Liver (tissue), 3 donors: ENCODE data around the gene SMURF2.

ENCODE experiments used
- EGR1 ChIP-seq, 2 donors: IDR thresholded peaks; 2 replicates each; pipeline ENCODE4 v1.6.1; 2016 to 2018; ENCODE audit warnings: antibody characterized with exemption in 2 of 2, low read depth in 2 of 2
- FOXA1 ChIP-seq: IDR thresholded peaks from 2 replicates; pipeline ENCODE4 v1.6.1; 2016; ENCODE audit warnings: antibody characterized with exemption
- FOXA2 ChIP-seq: IDR thresholded peaks from 2 replicates; pipeline ENCODE4 v1.6.1; 2016; ENCODE audit warnings: antibody characterized with exemption
- GABPA ChIP-seq, 2 donors: IDR thresholded peaks in 1 of 2; conservative IDR thresholded peaks in 1 of 2; 2 replicates each; pipeline ENCODE4 v1.6.1; 2016; ENCODE audit warnings: antibody characterized with exemption in 2 of 2, mild to moderate bottlenecking in 1 of 2, moderate library complexity in 1 of 2
- JUND ChIP-seq, 2 donors: IDR thresholded peaks; 2 replicates each; pipeline ENCODE4 v1.6.1; 2016; ENCODE audit warnings: antibody characterized with exemption in 2 of 2
- RAD21 ChIP-seq, 2 donors: IDR thresholded peaks; 2 replicates each; pipeline ENCODE4 v1.6.1; 2016; ENCODE audit warnings: antibody characterized with exemption in 2 of 2, mild to moderate bottlenecking in 2 of 2
- RXRA ChIP-seq, 2 donors: IDR thresholded peaks; 2 replicates each; pipeline ENCODE4 v1.6.1; 2017 to 2018; ENCODE audit warnings: antibody characterized with exemption in 2 of 2, mild to moderate bottlenecking in 1 of 2
- TAF1 ChIP-seq: conservative IDR thresholded peaks from 2 replicates; pipeline ENCODE4 v1.6.1; 2016; ENCODE audit warnings: antibody characterized with exemption, mild to moderate bottlenecking
- YY1 ChIP-seq: IDR thresholded peaks from 2 replicates; pipeline ENCODE4 v1.6.1; 2016; ENCODE audit warnings: antibody characterized with exemption, mild to moderate bottlenecking
- TF ChIP-seq, protein P1 (sequence below): fragments of 150-350 bp; IDR thresholded peaks from 2 replicates; pipeline ENCODE4 v1.5.1; 2017; ENCODE audit warnings: improper control_type of control experiment, low read depth, low read length; ENCODE audit not compliant: missing input control
- TF ChIP-seq, protein P2 (sequence below): IDR thresholded peaks from 2 replicates; pipeline ENCODE4 v1.6.1; 2016; ENCODE audit warnings: antibody characterized with exemption
- TF ChIP-seq, protein P3 (sequence below): IDR thresholded peaks from 2 replicates; pipeline ENCODE4 v1.6.1; 2016; ENCODE audit warnings: antibody characterized with exemption
- TF ChIP-seq, protein P4 (sequence below): IDR thresholded peaks from 2 replicates; pipeline ENCODE4 v1.6.1; 2016; ENCODE audit warnings: antibody characterized with exemption, mild to moderate bottlenecking
- donor health status: healthy.
- donor health status: healthy.

DNA sequence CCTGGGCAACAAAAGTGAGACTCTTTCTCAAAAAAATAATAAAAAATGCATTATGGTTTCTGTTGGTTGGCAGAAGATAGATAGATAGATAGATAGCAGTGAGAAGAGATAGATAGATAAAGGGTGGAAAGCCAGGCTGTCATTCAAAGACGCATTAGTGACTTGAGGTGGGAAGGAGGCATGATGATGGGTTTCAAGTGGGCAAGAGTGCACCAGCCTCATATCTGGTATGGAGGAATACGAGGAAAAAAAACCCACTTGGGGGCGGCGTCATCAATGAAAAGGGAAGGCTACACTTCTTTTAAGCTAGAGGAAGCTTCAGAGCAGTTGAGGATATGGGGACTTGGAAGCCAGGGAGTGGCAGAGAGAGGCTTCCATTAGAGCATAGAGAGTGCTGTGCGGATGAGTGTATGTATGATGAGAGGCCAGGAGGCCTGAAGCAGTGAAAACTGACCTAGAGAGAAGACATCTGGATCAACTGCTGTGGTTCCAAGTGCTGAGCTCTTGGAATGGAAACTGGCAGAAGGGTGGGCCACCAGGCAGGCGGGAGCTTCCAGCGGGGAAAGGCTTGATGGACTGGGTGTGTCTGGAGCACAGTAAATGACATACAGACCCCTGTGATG lies 123.5 kb downstream of the SMURF2 start:
- TF ChIP-seq, protein P1, sequence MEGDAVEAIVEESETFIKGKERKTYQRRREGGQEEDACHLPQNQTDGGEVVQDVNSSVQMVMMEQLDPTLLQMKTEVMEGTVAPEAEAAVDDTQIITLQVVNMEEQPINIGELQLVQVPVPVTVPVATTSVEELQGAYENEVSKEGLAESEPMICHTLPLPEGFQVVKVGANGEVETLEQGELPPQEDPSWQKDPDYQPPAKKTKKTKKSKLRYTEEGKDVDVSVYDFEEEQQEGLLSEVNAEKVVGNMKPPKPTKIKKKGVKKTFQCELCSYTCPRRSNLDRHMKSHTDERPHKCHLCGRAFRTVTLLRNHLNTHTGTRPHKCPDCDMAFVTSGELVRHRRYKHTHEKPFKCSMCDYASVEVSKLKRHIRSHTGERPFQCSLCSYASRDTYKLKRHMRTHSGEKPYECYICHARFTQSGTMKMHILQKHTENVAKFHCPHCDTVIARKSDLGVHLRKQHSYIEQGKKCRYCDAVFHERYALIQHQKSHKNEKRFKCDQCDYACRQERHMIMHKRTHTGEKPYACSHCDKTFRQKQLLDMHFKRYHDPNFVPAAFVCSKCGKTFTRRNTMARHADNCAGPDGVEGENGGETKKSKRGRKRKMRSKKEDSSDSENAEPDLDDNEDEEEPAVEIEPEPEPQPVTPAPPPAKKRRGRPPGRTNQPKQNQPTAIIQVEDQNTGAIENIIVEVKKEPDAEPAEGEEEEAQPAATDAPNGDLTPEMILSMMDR, result no peak
- TF ChIP-seq FOXA1, result no peak
- no peak for TF ChIP-seq EGR1 (IDR thresholded peaks at IDR 0.05; ENCODE audit: low read depth in 2 of 2)
- no peak for TF ChIP-seq JUND (IDR thresholded peaks at IDR 0.05)
- TF ChIP-seq, protein P2, sequence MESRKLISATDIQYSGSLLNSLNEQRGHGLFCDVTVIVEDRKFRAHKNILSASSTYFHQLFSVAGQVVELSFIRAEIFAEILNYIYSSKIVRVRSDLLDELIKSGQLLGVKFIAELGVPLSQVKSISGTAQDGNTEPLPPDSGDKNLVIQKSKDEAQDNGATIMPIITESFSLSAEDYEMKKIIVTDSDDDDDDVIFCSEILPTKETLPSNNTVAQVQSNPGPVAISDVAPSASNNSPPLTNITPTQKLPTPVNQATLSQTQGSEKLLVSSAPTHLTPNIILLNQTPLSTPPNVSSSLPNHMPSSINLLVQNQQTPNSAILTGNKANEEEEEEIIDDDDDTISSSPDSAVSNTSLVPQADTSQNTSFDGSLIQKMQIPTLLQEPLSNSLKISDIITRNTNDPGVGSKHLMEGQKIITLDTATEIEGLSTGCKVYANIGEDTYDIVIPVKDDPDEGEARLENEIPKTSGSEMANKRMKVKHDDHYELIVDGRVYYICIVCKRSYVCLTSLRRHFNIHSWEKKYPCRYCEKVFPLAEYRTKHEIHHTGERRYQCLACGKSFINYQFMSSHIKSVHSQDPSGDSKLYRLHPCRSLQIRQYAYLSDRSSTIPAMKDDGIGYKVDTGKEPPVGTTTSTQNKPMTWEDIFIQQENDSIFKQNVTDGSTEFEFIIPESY, result no peak
- TF ChIP-seq, protein P3, sequence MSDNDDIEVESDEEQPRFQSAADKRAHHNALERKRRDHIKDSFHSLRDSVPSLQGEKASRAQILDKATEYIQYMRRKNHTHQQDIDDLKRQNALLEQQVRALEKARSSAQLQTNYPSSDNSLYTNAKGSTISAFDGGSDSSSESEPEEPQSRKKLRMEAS, result no peak
- TF ChIP-seq GABPA (IDR thresholded peaks at IDR 0.05 in 1 of 2, conservative IDR thresholded peaks at IDR 0.05 in 1 of 2), result no peak
- TF ChIP-seq FOXA2, result no peak
- no peak for TF ChIP-seq RAD21 (IDR thresholded peaks at IDR 0.05)
- TF ChIP-seq, protein P4, sequence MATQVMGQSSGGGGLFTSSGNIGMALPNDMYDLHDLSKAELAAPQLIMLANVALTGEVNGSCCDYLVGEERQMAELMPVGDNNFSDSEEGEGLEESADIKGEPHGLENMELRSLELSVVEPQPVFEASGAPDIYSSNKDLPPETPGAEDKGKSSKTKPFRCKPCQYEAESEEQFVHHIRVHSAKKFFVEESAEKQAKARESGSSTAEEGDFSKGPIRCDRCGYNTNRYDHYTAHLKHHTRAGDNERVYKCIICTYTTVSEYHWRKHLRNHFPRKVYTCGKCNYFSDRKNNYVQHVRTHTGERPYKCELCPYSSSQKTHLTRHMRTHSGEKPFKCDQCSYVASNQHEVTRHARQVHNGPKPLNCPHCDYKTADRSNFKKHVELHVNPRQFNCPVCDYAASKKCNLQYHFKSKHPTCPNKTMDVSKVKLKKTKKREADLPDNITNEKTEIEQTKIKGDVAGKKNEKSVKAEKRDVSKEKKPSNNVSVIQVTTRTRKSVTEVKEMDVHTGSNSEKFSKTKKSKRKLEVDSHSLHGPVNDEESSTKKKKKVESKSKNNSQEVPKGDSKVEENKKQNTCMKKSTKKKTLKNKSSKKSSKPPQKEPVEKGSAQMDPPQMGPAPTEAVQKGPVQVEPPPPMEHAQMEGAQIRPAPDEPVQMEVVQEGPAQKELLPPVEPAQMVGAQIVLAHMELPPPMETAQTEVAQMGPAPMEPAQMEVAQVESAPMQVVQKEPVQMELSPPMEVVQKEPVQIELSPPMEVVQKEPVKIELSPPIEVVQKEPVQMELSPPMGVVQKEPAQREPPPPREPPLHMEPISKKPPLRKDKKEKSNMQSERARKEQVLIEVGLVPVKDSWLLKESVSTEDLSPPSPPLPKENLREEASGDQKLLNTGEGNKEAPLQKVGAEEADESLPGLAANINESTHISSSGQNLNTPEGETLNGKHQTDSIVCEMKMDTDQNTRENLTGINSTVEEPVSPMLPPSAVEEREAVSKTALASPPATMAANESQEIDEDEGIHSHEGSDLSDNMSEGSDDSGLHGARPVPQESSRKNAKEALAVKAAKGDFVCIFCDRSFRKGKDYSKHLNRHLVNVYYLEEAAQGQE, result no peak
- no peak for TF ChIP-seq YY1
- no peak for TF ChIP-seq TAF1
- TF ChIP-seq RXRA (IDR thresholded peaks at IDR 0.05), result no peak
